HT-29 (cell line): Measurements from ENCODE around the gene SEMA4C. TPM values are rescaled to one million over a fixed set of nuclear protein-coding genes. Genes with fewer than 3 reads are reported as not detected.
A peak's percentile ranks its signal among the peaks of the same experiment; 100 is the strongest.

Experiments used
- DNase-seq: peaks from one replicate; pipeline ENCODE4 v3.0.0-alpha.2; 2015; ENCODE audit warnings: low spot score
- total RNA-seq: library from RNA; depleted of rRNA; stranded (reverse); fragments of >200 nt; shearing (Covaris generic); gene quantifications from 2 replicates; pipeline ENCODE4 v1.2.3, GENCODE V29; 2014

The SEMA4C gene
- total RNA-seq, 1 experiment from 2014 or later: 8.8 TPM

DNA sequence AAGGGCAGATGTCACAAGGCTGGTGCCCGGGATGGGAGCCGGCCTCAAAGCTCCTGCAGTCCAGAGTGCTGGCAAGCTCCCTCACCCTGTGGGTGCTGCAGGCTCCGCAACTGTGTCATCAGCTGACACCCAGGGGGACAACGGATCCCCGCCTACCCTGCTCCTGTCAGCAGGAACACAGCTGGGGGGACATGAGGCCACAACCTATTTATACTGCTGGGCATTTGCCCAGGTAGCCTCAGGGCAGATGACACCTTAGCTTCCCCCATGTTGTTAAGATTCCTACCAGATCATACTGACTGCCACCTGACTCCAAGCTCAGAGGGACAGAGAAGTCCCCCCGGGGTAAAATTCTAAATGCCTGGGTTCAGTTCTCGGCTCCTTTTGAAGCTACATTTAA lies 27.3 kb downstream of the SEMA4C start:
- DNase-seq: no peak

DNA sequence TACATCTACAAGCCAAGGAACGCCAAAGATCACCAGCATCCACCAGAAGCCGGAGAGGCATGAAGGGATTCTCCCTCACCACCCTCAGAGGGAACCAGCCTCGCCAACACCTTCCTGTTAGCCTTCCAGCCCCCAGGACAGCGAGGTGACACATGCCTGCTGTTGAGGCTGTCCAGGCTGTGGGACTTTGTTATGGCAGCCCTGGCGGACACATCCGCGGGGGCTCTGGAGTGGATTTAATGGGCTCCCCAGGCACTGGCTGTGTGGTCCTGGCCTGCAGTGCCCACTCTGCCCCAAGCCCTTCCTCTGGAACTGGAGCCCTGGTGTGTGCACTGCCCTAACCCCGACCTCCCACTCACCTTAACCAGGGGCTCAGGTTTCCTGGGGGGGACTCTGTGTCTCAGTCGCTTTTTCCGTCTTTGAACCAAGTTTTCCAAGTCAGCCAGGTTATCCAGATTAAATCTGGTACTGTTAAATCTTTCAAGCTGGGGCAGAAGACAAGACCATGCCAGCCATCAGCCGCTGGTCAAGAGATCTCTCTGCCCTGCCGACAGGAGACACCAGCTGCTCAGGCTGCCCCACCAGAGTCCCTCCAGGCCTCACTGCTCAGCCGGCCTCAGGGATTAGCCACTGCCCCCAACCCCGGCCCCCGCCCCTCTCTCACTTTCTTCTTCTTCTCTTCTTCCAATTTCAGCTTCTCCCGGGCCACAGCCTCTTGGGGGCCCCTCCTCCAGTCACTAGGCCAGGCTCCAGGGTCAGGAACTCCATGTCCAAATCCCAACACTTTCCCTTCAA lies 28.0 kb downstream of the SEMA4C start:
- no peak for DNase-seq

DNA sequence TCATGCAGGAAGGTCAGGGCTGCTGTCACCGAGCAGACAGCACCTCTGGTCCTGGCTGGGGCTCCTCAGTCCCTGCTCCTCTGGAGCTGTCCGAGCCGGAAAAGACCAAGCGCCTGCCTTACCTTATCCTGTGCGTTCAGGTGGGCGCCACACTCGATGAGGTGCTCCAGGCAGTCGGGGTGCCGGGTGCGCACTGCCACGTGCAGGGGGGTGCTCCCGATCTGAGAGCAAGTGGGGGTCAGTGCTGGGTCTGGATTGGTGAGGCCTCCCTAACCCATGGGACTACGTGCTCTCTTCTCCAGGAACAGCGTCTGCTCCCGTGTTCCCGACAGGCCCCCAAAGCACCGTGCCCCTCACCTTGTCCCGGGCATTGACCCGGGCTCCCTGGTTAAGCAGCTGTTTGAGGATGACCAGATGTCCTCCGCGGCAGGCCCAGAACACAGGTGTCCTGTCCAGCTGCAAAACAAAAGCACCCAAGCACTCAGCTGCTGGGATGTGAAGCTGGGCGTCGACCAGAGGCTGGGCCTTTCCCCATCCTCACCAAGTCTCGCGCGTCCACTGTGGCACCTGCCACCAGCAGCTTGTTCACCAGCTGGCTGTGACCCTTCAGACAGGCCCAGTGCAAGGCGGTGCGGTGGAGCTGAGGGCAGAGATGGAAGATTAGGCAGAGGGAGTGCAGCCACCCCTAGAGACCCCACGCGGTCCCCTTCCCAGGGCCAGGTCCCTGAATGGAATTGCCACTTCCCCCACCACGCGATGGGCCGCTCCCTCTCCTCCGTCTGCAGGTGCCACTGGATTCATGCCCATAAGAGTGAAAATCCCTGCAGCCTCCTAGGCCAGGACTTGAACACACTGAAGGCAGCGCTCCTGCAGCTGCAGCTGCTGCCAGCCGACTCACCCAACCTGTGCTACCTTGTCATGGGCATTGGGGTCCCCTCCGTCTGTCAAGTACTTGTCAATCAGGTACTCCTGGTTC lies 29.7 kb downstream of the SEMA4C start:
- DNase-seq: no peak

DNA sequence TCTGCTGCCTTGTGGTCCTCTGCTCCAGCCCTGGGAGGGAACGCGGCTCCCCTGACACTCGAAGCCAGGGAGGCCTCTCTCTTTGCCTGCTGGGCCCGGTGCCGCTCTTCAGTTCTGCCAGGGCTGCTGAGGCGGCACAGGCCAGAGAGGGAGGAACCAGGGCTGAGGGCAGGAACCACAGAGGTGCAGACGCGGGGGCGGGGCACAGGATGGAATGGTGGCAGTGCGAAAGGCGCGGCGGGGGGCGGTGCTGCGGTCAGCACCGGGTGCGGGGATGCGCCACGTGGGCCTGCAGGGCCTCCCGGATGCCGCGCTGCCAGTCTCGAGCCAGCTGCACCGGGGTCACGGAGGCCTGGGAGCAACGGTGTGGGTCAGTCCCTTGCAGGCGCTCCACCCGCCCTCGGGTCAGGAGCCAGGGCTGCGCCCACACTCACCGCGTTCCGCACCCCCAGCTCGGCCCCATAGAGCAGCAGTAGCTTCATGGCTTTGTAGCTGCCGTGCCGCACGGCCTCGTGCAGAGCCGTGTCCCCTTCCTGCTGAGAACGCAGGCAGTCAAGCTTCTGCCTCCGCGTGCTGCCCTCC lies 30.5 kb downstream of the SEMA4C start:
- DNase-seq: peak; percentile 82

DNA sequence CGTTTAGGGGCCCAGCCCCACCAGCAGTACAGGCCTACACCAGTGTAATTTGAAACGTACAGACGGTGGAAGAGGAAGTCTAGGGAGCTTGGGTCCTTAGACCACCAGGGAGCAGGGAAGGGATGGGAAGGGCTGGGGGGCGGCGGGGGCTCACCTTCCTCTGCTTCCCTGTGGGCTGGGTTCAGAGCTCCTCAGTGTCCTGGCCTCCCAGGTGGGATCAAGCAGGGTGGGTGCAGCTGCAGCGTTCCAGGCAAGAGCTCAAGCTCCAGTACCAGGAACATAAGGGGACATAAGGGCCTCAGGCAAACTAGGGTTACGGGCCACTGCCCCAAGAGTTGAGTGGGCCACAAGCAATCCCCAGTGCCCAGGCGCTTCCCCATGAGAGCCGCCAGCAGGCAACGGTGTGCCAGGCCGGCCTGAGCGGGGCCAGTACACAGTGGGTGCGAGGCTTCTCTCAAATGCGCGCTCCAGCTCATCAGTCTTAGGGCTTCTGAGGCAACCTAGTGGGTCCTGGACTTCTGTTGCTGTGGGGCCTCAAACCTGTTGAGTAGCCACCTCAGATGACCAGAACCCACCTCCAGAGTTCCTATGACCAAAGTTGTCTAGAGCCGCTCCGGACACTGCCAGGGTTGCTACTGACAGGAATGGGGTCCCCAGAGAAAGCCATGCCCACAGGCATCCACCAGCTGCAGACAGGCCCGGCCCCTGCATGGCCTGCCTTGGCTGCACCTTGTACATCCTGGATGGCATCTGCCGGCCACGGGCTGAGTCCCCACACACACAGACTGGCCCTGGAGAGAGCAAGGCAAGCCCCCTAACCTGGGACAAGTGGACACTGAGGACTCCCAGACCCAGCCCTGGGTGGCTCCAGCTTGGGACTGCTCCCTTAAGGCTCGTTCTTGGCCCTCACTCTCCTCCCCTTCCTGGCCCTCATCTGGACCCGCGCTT lies 31.3 kb downstream of the SEMA4C start:
- DNase-seq: no peak

DNA sequence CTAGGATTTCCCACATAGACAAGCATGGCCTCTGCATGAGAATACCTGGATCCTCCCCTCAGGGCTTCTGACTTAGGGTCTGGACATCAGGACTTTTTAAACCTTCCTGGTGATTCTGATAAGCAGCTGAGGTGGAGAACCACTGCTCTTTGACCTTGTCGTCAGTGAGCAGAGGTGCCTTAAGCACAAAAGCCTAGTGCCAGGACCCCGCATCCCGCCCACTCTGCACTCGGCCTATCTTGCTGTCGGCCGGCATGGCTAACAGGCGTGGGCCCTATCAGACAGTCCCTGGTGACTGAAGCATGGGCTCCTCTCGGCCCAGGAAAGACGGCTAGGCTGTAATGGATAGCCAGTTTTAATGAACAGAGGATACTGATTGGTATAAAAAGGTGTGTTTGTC lies 32.3 kb downstream of the SEMA4C start:
- DNase-seq: no peak

DNA sequence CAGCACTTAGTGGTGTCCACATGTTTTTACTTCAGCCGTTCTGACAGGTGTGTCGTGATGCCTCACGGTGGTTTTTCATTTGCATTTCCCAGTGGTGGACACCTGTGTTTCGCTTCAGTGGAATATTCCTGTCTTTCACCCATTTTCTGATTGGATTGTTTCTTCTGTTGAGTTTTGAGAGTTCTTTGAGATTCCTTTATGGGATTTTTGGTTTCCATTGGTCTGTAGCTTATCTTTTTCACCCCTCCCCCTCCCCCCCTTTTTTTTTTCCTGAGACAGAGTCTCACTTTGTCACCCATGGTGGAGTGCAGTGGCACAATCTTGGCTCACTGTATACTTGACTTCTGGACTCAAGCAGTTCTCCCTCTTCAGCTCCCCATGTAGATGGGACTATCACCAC lies 34.0 kb downstream of the SEMA4C start:
- no peak for DNase-seq

DNA sequence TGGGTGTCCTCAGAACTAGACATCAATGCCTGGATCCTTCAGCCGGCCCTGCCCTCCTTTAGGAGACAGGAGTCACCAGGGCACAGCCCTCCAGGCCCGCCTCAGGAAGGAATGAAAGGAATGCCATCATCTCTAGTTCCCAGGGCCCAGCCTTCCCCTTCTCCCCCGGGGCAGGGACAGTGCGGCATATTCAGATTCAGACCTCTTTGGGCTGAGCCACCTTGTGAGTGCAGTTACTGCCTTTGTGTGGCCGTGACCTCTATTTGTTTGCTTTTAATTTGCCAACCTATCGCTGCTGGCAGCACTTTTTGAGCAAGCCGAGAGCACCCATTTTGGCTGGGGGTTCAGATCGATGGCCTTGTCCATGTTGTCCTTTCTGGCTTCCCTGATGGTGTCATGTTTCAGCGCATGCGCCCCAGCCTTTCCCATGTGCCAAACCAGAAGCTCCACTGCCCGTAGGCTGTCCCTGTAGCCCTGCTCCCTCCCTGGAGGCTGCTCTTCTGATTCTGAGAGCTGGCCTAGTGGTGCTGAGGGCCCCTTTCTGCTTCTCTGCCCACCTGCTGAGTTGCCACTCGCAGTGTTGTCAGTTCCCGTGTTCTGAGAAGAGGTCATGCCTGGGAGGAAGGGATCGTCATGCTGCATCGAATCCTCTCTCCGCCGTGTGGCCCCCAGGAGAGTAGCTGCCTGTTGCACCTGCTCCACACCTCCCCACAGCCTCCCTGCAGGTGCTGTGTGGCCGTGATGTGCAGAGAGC lies 36.9 kb downstream of the SEMA4C start:
- DNase-seq: peak; percentile 87

DNA sequence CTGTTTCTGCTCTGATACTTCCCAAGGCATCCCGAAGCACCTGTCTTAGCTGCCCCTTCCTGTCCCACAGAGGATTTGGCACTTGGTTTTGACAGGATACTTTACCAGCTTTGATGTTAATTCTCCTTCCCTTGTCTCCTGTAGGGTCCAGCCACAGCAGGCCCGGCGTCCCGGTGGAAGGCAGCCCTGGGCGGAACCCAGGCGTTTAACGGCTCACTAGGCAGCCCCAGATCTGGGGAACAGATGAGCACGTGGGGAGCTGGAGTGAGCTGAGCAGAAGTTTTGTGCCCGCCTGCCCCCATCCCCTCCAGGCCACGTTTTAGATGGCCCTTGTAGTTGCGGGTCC lies 37.5 kb downstream of the SEMA4C start:
- DNase-seq: no peak

DNA sequence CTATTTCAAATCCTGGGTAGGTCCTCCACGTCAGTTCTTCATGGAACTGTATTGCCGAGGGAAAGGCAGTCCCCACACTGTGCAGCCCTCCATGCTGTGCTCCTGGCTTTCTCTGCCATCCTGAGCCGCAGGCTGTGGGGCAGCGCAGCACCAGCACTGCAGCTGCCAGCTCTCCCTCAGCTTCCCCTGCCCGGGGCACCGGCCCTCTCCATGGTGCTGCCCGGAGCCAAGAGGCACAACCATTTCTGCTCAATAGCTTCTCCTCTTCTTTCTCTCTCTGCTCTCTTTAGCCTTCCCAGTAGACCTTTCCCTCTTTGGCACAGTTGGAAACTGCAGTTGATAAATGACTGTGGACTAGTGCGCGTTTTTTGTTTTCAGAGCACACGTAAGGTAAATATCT lies 38.2 kb downstream of the SEMA4C start:
- DNase-seq: no peak

DNA sequence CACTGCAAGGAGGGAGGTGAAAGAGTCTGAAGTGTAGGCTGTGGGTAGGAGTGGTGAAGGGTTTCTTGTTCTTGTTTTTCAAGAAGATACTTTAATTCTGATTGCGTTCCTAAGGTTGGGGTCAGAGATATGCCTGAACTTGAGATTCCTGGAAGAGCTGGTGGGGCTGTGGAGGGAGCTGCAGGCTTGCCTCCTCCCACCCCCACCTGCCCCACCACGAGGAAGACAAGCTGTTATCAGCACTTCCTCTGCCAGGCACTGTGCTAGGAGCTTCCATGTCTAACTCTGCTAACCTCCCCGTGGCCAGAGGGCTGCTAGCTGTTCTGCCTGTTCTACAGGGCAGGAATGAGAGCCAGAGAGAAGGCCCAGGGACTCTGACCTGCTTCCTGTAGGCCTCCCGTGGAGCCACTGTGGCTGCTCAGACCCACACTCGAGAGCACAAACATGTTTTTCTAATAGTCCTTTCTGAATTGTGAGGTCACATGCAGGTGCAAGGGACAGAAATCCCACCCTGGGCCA lies 39.8 kb downstream of the SEMA4C start:
- no peak for DNase-seq

DNA sequence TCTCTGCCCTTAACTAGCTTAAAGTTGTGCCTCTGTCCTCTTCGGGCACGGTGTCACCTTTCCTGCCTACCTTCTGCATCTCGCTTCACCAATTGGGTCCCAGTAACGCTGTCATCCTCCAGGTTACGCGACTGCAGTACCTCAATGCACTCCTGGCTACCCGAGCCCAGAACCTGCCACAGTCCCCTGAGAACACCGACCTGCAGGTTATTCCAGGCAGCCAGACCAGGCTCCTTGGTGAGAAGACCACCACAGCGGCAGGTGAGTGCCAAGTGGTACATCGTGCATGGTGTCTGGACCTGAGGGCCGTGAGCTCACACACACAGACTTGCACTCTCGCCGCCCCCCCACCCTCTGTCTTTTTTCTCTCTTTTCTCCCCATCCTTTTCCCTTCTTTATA lies 41.0 kb downstream of the SEMA4C start:
- no peak for DNase-seq

DNA sequence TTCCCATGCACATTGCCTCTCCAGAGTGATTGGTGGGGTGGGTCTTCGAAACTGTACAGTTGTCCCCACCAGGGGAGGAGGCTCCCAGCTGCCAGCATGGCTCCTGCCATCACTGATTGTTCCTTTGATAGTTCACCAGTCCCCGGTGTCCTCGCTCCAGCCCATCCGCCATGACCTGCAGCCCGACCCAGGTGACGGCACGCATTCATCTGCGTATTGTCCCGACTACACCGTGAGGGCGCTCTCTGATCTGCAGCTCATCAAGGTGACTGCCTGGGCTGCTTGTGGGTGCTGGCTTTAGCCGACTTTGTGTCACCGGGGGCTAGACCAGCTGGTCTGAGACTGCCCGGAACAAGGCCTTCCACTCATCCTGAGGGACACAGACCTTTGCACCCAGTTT lies 41.4 kb downstream of the SEMA4C start:
- no peak for DNase-seq

DNA sequence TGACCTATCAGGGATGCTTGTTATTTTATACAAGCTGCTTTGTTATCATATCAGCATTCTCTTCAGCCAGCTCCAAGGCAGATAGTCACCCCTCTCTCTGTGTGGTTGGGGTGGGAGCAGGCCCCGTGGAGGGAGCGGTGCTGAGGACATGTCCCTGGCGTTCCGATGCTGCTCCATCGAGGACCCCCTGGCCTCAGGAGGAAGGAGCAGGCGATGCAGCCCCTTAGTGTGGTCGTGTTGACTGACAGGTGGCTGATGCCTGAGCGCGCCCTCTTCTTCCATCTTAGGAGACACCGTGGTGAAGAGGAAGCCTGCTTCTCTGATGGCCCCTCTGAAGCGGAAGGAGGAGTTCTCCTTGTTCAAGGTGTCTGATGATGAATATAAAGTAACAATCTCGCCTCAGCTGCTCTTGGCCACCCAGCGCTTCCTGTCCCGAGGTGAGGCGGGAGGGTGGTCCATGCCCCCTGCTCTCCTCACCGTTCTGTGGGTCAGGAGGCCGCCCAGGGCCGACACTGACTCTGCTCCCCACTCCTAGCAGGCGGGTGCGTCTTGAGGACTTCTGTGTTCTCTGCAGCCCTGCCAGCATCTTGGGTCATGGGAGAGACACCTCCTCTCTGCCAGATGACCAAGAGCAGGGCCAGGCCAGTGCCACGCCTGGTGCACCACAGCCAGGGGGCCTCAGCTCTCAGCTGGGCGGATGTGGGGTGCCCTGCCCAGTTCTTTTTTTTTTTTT lies 43.2 kb downstream of the SEMA4C start:
- no peak for DNase-seq

DNA sequence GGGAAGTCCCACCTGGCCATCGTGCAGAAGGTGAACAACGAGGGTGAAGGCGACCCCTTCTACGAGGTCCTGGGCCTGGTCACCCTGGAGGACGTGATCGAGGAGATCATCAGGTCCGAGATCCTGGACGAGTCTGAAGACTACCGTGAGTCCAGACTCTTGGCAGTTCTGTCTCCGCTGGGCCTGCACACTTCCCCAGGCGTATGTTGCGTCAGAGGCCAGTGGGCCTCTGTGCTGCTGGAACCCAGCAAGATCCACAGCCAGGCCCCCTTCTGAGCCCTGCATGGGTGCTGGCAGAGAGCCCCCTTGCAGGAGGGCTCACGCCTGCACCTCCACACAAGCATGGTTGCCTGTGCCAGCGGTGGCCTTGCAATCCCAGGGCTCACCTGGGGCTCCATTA lies 44.8 kb downstream of the SEMA4C start:
- no peak for DNase-seq

DNA sequence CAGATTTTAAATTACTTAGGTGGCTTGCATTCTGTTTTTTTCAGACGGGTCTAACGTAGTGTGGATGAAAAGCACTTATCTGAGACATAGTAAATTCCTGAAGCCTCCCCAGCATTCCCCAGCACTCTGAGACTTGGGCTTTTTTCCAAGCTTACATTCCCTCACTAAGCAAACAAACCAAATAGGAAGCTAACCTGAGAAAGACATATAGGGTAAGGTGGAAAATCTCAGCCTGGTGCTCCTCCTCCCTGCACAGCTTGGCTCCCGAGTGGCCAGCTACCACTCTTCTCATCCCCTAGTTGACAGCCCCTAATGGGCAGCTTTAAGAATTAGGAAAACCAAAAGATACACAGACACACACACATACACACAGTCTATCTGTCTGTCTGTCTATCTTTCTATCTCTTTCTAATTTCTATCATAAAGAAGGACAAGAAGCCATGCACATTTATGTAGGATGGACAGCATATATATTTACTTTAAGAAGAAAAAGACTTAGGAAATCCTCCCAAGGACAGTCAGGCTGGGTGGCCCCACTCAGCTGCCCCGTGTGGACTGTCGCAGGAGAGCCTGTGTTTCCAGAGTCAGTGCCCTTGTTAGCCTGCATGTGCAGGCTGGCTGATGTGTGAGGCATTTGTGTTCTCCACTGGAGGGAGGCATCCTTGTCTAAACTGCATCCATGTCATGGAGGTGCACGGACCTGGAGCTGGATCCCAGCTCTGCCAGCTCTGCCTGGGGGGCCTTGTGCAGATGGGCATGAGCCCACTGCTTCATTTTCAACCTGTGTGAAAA lies 45.6 kb downstream of the SEMA4C start:
- DNase-seq: peak; percentile 52

DNA sequence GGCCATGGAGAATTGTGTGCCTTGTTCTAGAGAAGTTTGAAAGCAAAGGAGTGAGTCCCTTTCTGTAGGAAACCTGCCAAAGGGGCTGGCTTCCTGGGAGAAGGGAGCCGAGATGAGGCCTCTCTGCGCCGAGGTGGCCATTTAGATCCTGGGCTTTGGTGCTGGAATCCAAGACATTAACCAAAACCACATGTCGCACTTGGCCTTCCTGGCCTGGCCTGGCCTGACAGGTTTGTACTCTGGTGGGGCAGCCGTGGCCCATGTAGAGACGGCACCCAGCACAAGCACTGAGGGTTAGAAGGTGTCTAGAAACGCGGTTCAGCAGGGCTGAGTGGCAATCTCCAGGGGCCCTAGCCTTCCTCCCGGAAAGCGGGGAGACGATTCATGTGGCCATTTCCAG lies 46.7 kb downstream of the SEMA4C start:
- DNase-seq: no peak

DNA sequence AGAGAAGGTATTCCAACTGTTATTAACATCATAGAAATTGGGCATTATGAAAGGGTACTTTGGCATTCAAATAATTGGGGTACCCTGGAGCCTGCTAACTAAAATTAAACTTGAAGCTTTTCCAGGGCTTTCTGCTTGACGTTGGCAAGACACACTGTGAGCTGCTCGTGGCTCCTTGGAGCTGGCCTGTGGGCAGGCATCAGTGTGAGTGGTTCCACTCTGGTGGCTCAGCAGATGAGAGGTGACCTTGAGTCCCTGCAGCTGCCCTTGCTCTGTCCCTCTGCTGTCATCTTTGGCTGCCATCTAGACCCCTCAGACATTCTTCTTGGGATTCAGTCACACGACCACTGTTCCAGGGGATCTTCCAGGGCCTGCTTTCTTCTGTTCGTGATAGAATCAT lies 47.1 kb downstream of the SEMA4C start:
- DNase-seq: no peak
